Caki2 (cell line): ENCODE data around the gene SH3BP5. TPM values are rescaled to one million over a fixed set of nuclear protein-coding genes. Genes with fewer than 3 reads are reported as not detected.

Experiments used
- DNase-seq: peaks from one replicate; pipeline ENCODE4 v3.0.0-alpha.2; 2015; ENCODE audit warnings: low read depth
- in situ Hi-C: cut with HindIII; loops from 2 replicates; pipeline ENCODE4 v1.10.0; 2016; ENCODE audit warnings: low sequenced_read_pairs, low pct_unique_long_range_greater_than_20kb, mixed read lengths
- total RNA-seq: library from RNA; depleted of rRNA; stranded (reverse); fragments of >200 nt; shearing (Covaris generic); gene quantifications from 2 replicates; pipeline ENCODE4 v1.2.3, GENCODE V29; 2014; ENCODE audit warnings: low replicate concordance

Gene SH3BP5
- total RNA-seq, 1 experiment from 2014 or later = 0.84 TPM

DNA sequence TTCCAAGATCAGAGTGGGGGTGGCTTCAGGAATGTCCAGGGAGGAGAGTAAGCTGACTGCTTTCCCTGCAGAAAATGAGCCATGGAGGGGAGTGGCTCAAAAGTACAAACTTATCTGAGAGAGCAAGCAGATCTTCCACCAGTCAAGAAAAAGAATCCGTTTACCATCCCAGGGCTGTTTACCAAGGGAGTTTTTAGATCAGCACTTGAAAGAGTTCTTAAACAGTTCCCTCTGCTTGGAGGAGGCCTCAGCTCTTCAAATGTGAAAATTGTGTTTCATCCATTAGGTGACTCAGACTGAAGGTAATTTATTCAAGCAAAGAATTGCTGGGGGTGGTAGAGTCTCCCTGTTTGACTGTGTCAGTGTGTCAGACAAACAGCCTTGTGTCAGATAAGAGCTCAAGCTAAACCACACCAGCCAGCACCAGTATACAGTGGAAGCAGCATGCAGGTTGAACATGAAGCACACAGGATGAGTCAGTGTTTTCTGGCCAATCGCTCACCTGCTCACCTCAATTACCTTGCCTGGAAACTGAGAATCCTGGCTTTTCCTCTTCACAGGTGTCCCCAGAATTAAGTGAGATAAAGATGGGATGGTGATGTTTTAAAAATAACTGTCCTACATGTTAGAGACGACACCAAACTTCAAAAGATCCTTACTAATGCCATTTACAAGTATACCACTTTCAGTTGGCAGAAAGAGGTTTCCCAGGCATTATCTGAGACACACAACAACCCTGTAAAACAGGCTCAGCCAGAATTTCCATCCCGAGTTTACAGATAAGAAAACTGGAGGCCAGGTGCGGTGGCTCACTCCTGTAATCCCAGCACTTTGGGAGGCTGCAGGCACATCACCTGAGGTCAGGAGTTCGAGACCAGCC is 21.7 kb downstream of the SH3BP5 start:
- DNase-seq = no peak

DNA sequence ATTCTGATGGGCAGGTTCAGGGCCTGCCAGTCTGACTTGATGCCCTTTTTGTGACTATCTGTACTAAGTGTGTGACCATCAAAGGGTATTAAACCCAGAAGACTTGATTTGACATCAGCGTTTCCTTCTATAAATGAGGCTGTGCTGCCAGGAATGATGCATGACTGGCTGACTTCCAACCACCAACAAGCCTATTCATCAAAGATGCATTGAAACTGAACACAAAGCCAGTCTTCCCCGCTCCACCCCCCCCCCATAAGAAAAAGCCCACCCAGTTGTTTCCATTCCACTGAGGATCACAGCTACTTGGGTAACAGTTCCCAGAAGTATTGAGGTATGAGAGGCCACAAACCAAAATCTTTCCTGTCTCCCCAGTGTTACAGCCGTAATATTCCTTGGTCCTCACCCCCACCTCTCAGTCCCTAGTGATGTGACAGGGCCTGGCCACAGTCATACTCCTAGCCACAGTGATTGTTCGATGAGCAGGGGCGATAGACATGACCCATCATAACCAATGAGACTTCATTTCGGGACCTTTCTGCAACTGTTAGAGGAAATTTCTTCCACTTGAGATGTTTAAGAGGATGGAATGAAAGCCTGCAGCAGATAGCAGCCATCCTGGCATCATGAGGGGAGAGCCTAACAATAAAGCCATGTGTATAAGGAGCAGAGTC is 22.6 kb downstream of the SH3BP5 start:
- no peak for DNase-seq
- in situ Hi-C loops = no loop called here

More for the DNA sequence above, 21.7 kb downstream of the SH3BP5 start:
- in situ Hi-C loops = no loop called here

DNA sequence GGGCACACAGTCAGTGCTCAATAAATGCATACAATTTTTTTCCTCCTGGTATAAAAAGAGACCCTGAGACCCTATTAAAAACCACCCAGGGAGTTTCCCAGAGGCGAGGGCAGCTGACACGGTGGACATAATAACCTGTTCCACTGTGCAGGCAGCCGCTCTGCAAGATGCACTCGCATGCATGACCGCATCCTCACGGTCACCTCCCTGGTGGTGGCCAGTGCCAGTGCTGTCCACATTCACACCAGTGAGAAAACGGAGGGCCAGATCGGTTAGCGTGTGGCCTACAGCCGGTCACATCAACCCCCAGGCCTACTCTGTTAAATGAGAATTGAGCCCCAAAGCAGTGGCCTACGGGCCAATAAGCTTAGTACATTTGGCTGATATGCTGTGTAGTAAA is 24.8 kb downstream of the SH3BP5 start:
- no peak for DNase-seq
- in situ Hi-C loops = no loop called here

DNA sequence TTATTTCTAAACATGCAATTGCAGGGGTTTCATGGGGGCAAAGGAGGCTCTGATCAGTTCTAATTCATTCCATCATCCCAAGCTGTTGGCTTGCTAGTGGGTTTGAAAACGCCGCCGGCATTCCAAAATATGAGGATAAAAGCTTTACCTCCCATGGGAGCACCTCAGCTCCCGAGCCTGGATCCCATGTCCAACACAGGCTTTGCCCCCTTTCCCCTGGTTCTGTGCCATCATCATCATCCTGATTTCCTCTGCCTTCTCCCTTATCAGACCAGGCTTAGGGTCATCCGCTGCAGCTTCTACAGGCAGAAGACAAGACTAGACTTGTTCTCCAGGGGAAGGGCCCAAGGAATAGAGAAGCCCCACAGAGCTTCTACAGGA is 25.4 kb downstream of the SH3BP5 start:
- no peak for DNase-seq
- in situ Hi-C loops = no loop called here

DNA sequence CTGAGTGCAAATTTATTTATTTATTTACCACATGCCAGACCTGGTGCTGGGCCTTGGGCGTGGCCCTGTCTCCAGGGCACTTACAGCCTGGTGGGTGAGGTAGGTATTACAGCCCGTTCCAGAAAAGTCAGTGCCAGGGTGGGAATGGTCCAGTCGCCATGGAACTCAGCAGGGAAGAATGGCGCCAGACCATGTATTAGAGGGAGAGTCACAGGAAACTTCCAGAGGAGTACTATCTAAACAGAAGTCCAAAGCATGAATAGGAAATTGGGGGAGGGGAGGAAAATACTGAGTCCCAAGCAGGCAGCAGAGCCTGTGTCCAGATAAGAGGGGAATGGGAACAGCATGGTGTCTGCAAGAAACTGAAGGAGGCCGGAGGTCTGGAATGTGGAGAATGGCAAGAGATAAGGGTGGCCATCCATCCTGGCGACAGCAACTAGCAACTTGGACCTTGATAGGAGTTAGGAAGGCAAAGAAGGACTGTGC is 27.0 kb downstream of the SH3BP5 start:
- DNase-seq = peak; percentile 6
- in situ Hi-C loops = no loop called here

DNA sequence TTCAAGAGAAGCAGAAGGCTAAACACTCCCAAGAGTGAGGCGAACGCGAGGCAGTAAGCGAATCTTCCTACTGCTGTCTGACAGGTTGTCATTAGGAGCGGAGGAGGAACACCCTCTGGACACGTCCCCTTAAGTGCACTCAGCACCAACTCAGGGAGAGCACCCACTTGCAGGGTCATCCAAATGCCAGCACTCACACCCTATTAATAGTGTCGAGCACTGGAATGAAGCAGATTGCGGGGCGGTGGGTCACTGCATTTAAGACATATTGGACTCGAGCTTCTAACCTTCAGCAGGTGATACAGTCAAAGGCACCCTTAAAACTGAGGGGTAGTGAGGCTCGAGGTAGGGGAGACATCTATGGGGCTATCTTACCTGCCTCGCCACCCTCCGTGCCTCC is 28.7 kb downstream of the SH3BP5 start:
- in situ Hi-C loops = no loop called here
- DNase-seq = no peak

DNA sequence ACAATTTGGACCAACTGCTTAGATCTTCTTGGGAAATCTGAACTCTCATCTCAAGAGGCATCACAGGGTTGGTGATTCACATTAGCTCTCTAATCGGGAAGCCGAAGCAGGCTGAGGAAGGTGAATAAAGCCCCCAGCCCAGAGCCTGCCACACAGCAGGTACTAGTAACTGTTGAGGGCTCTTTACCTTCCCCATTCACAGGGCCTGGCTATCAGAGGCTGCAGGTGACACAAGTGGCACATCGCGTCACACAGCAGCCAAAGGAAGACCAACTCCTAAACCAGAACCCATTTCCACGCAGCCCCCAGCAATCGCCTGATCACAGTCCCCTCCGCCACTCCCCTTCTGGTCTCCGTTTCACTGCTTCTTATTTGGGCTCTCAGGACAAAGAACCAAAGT is 29.2 kb downstream of the SH3BP5 start:
- DNase-seq = no peak
- in situ Hi-C loops = no loop called here

DNA sequence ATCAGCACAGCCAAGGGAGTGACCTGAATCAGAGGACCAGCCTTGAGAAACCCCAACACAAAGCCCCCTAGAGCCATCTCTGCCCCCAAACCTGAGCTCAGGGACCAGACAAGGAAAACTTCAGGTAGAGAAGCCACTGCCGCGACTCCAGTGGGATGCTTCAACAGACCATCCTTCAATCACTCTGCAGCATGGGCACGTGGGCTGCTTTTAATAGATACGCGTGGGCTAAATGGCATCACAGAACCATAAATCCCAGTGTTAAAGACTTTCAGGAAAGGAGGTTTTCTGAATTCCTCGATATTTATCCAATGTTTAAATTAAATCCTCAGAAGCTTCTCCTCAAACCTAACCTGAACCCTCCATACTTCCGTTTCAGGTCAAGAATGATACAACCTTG is 30.6 kb downstream of the SH3BP5 start:
- in situ Hi-C loops = no loop called here
- DNase-seq = no peak

DNA sequence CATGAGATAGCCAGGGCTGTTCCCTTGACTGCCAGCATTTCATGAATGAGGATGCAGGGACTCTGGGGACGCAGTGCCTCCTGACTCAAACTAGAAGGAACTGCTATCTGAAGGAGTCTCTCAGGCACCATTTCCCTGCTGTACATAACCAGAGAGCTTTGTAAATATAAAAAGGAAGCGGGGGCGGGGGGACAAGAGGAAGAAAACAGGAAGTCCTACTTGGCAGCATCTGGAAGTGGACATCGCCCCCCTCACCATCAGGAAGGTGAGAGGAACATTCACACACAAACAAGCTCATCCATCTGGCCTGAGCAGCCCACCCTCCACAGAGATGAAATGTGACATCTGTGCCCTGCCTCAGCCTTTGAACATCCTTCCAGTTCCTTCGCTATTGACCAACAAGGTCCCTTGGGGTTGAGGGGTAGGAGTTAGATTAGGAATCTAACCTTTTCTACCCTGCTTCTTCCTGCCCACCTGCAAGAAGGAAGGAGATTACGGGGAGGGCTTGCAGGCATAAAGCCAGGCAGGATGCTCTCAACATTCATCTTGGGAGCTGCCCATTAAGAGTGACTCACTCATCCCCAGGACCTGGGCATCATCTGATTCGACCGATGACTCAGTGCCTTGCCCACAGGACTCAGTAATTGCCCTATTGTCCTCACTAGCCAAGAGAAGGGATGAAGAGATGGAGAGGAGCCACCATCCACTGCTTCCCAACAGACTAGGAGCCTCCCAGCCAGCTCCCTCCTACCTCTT is 31.9 kb downstream of the SH3BP5 start:
- peak; percentile 52 for DNase-seq
- in situ Hi-C loops = no loop called here

DNA sequence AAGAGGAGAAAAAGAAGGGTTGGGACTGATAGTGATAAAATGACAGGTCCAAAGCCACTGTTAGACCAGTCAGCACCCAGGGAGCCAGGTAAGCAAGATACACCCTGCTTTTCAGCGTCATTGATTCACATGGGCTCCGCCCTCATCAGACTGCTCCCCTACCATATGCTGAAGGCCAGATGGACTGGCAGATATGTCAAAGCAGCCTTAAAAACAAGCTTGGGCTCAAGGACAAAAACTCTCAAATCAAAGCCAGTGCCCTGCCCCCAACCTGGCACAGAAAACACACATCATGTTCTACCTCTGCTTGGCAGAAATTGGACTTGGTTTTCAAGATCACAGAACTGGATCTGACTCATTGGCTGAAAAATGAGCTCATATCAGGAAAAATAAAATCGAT is 33.4 kb downstream of the SH3BP5 start:
- in situ Hi-C loops = no loop called here
- DNase-seq = no peak

DNA sequence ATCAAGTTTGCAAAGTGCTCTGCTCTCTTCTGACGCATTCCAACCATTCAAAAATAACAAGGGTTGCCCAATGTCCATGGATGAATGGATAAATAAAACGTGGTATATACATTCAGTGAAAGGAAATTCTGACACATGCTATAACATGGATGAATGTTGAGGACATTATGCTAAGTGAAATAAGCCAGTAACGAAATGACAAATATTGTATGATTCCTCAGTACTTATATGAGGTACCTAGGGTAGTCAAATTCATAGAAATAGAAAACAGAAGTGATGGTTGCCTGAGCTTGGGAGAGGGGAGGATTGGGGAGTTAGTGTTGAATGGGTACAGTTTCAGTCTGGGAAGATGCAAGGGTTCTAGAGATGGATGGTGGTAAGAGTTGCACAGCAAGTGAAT is 33.9 kb downstream of the SH3BP5 start:
- in situ Hi-C loops = no loop called here

DNA sequence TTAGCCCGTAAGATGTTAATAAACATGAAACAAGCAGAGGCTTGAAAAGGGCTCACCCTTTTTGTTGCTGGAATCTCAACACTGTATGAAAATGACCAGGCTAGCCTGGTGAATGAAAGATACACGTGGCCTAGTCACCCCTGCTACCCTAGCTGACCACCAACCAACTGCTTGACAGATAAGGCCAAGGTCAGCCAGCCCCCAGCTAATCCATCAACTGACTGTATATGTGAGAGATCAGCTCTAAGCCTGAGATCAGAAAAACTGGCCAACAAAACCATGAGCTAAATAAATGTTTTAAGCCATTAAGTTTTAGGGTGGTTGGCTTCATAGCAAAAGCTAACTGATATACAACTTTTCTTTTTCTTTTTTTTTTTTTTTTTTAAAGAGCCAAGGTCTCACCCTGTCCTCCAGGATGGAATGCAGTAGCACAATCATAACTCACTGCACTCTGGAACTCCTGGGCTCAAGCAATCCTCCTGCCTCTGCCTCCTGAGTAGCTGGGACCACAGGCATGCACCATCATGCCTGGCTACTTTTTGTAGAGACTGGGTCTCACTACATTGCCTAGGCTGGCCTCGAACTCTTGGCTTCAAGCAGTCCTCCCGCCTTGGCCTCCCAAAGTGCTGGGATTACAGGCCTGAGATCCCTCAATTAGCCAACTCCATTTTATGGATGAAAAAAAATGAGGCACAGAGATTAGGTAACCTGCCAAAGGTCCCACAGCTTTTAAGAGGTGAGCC is 34.6 kb downstream of the SH3BP5 start:
- in situ Hi-C loops = no loop called here

More for the DNA sequence above, 33.9 kb downstream of the SH3BP5 start:
- no peak for DNase-seq

DNA sequence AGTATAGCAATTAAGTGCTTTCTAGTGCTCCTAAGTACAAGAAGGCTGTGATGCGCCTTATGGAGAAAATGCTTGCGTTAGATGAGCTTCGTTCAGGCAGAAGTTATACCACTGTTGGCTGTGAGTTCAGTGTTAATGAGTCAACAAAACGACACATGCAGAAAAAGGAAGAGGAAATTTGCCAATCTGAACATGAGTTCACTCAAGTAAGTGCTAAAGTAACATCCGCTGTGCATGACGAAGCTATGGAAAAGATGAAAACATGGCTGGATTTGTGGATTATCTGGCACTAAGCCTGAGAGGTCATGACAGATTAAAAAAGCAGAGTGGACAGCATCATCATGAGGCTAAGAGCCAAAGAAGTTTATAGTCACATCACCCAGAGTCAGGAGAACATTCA is 36.9 kb downstream of the SH3BP5 start:
- no peak for DNase-seq
- in situ Hi-C loops = no loop called here

More for the DNA sequence above, 34.6 kb downstream of the SH3BP5 start:
- DNase-seq = no peak

DNA sequence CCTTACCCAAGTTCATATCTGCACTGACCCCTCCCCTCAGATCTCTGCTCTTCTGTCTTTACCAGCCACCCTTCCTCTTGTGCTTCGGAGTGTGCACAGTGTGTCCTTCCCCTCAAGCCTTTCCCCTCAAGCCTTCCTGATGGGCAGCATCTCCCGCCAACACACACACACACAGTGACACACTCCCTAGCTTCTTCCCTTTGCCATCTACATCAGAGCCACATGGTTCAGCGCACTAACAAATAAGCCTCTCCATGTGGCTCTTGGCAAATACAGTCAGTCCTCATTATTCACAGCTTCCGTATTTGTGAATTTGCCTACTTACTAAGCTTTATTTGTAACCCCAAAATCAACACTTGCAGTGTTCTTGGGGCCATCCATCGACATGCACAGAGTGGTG is 37.5 kb downstream of the SH3BP5 start:
- no peak for DNase-seq
- in situ Hi-C loops = no loop called here

DNA sequence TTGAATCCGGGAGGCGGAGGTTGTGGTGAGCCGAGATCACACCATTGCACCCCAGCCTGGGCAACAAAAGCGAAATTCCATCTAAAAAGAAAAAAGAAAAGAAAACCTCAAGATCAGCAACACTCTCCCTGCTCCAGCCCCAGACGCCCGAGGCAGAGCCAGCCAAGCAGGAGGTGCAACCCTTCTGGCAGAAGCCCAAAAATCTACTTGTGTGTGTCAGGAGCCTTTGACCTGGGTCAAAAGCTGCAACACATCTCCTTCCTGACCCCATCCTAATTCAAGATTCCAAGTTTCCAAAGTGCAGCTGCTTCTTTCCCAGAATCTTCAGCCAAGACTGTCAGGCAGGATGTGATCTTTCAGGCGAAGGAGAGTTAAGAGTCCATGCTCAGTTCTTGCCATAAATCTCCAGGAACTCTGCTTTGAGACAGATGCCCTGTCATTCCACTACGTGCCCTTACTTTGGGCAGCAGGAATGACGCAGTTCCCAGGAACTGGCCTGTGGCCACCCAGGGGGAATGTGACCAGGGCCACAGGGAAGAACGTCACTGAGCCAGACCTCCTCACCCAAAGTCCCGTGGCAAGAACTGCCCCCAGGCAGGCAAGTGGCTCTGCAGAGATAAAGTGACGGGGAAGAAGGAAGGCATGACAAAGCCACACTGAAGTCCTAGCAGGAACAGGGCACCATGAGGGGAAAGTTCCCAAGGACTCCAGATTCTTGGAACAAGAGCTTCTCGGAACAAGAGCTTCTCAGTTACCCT is 39.4 kb downstream of the SH3BP5 start:
- in situ Hi-C loops = no loop called here

DNA sequence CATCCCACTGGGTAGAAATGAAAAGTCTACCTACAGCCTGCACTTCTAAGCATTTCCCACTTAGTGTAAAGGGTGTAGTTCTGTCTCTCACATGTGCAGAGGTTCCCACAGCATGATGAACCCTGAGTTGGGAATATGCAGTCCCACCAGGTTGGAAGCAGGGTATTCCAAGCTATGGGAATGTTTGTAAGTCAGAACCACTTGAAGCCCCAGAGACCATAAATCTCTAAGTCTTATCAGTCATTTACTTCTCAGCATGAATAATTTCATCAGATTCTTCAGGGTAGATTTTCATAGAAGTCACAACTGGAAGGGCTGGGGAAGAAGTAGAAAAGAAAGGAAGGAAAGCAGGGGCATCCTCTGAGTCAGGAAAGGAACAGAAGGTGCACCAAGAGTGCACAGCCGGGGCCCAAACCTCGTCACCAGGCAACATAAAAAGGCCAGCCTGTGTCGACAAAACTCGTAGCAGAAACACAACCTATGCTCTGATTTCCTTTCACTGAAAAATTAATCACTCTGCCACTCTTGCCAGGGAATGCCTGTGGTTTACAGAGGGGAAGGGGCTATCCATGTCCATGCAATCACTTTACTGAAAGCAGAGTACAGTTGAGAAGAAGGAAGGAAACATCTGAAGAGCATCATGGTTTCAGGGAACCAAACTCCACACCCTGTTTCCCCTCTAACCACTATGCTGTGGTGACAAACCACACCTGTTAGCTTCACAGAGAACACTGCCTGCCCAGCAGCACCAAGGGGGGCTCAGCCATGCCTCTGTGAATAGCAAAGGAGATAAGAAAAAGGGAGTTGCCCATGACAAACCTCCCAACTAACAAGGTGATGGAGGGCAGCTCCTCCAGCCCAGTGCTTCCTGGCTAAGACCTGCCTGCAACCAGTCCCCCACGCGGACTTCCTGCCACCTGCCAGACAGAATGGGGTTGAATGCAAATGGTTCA is 40.5 kb downstream of the SH3BP5 start:
- in situ Hi-C loops = no loop called here
- DNase-seq = no peak

More for the DNA sequence above, 39.4 kb downstream of the SH3BP5 start:
- DNase-seq = no peak

DNA sequence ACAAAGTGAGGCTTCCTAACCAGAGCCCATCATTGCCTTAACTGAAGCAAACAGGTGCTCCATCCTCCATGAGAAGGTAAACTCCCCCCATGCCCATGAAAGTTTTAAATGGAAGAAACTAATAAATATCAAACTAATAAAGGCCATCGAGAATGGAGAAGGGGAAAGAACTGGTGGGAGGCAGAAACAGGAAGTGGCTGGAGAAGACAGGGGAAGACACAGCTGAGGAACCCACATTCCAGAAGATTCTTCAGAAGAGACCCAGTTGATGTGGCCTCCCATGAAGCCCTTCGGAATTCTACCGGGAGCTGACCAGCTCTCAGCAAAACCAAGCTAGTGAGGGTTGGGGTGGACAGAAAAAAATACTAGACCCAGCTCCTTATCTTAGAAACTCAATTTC is 41.6 kb downstream of the SH3BP5 start:
- DNase-seq = no peak
- in situ Hi-C loops = no loop called here
